ENCODE measurements around the gene CCDC88C.

The CCDC88C gene

DNA sequence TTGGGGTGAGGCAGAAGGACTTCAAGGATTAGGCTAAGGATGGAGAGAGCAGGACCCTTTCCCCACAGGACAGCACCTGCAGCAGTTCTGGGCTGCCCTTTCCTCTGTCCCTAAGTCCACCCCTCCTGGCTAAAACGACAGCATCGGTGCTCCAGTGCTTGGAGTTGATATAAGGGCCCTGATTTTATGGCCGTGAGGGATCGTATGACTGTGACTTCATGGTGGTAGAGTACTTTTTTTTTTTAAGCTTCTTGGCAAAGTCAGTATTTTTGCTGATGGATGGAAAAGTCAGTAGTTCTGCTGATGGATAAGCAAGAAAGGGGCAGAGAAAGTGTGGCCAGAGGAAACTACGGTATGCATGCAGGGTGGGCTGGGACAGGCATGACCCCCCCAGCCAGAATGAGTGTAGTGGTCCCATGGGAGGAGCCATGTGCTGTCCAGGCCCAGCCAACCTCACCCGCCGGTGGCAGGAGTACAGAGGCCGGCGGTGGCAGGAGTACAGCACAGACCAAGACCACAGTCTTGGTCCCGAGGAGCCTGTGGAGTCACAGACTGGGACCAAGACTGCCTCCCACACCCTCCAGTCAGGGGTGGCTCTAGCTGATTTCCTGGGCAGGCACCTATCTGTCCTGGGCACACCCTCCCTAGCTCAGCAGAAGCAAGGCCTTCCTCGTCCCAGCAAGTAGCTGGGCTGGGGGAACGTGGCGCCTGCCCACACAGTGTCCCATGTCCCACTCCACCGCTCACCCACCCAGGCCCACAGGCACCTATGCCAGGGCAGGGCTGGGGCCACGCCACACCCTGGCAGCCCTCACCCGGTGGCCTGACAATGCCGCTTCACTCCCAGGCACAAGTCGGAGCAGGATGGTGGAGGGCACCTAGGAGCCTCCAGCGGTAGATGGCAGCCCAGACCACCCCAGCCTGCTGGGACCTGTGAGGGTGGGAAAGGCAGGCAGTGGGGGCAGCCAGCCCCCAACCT, 46.3 kb downstream of the CCDC88C start:
- DNase-seq (ENCODE audit: low read depth) = no peak
- TF ChIP-seq, protein P1, sequence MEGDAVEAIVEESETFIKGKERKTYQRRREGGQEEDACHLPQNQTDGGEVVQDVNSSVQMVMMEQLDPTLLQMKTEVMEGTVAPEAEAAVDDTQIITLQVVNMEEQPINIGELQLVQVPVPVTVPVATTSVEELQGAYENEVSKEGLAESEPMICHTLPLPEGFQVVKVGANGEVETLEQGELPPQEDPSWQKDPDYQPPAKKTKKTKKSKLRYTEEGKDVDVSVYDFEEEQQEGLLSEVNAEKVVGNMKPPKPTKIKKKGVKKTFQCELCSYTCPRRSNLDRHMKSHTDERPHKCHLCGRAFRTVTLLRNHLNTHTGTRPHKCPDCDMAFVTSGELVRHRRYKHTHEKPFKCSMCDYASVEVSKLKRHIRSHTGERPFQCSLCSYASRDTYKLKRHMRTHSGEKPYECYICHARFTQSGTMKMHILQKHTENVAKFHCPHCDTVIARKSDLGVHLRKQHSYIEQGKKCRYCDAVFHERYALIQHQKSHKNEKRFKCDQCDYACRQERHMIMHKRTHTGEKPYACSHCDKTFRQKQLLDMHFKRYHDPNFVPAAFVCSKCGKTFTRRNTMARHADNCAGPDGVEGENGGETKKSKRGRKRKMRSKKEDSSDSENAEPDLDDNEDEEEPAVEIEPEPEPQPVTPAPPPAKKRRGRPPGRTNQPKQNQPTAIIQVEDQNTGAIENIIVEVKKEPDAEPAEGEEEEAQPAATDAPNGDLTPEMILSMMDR (conservative IDR thresholded peaks at IDR 0.05; ENCODE audit: control insufficient read depth, insufficient read depth, low read depth, low read length) = no peak
- H3K4me3 ChIP-seq (ENCODE audit: control insufficient read depth, low read depth, low read length) = no peak overlapping the region

DNA sequence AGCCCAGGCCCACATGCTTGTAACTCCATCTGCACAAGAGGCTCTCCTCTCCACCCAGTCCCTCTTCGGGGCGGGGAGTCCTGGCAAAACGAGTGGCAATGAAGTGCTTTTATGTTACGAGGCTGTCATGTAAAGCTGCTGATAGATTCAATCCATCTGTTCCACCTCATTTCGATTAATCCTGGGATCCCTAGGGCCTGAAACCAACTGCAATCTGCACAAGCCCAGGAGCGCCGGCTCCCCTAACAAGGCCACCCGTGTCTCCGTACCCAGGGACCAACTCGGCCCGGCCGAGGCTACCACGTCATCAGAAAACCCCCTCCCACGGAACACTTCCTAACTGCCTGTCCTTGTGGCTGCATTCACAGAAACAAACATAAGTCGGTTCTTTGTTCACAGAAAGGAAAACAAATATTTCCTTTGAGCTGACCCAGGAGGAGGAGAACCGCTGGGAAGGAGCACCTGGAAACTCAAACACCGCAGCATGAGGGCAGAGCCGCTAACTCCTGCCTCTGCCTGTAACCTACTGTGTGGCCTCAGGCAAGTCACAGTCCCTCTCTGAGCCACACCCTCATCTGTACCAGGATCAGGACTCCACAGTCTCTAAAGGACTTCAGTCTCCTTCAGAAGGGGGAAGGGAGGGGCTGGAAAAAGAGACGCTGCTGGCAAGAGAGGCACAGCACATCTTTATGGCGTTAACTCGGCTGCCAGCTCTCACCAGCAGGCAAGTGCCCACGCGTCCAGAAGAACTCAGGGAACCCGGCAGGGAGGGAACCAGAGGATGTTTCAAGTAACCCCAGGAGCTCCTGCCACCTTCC, 47.8 kb downstream of the CCDC88C start:
- TF ChIP-seq, protein P1 (conservative IDR thresholded peaks at IDR 0.05; ENCODE audit: control insufficient read depth, insufficient read depth, low read depth, low read length) = no peak
- no peak overlapping the region for H3K4me3 ChIP-seq (ENCODE audit: control insufficient read depth, low read depth, low read length)
- DNase-seq (ENCODE audit: low read depth) = no peak

DNA sequence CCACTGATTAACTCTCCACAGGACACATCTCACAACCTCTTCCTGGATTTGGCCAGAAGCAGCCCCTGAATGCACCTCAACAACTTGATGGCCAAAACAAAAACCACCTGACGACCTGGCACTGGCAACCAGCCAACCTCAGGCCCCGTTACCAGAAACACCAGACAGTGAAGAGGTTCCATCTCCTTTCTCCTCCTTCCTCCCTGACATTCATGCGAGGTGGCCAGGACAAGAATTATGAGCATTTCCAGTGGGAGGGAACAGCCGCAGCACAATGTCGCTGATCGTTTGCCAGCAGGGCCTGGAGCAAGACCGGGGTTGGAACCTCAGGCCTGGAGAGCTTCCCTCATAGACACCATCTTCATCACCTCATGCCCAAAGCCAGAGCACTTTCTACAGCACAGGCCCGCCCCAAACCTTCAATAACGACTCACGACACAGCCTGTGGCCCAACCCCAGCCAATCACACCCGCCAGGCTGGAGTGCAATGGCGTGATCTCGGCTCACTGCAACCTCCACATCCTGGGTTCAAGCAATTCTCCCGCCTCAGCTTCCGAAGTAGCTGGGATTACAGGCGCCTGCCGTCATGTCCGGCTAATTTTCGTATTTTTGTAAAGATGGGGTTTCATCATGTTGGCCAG, 48.7 kb downstream of the CCDC88C start:
- H3K4me3 ChIP-seq (ENCODE audit: control insufficient read depth, low read depth, low read length) = no peak overlapping the region
- TF ChIP-seq, protein P1 (conservative IDR thresholded peaks at IDR 0.05; ENCODE audit: control insufficient read depth, insufficient read depth, low read depth, low read length) = no peak
- DNase-seq (ENCODE audit: low read depth) = no peak

DNA sequence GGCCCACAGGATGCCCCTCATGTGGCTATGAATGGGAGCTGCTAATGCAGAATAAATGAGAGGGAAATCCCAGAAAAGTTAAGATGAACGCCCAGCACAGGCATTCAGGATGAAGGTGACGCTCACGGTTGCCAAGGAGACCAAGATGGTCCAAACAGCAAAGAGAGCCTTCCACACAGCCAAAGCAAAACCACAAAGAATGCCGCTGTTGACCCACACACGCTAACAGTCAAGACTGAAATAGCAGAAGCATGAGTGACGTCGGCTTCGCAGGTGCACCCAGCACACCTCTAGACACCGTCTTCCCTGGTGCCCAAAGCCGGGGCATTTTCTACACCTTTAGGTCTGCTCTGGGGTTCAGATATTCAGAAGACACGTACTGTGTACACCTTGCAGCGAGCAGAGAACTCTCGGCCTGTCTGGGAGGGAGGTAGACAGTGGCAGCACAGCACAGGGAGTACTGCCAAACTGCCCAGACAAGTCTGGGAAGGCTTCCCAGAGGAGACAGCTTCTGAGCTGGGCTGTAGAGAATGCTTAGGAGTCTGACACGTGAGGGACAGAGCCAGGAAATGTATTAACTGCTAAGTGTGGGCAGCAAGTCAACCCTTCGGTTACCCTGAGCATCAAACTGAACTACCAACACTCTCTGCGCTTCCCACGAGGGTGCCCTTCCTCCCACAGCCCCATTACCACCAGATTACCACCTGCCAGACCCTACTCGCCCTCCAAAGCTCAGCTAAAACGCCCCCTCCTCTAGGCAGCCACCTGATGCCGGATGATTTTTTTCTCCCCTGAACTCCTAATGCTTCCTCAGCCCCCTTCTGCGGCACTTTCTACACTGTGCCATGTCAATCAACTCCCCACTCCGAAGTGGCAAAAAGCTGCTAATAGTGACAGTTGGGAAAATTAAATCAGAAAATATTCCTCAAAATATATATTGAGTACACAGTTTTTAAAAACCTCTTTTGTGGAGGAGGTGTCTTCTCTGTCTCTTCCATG, 50.1 kb downstream of the CCDC88C start:
- TF ChIP-seq, protein P1 (conservative IDR thresholded peaks at IDR 0.05; ENCODE audit: control insufficient read depth, insufficient read depth, low read depth, low read length) = no peak
- H3K4me3 ChIP-seq (ENCODE audit: control insufficient read depth, low read depth, low read length) = no peak overlapping the region

DNA sequence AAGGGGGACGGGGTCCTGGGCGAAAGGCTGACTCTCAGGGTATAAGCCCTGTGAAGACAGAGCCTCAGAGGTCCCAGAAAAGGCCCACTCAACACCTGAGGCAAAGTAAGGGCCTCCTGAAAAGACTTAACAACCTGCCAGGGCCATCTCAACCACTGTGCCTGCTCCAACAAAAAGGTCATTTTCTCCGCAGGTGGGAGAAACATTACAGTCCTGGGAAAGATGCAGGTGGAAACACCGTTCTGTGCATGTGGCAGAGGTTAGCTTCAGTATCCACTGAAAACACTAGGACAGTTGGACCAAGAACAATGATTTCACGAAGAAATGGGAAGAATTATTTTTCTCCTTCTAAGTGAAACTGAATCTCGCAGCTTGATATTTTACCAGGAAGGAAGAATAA, 50.9 kb downstream of the CCDC88C start:
- TF ChIP-seq, protein P1 (conservative IDR thresholded peaks at IDR 0.05; ENCODE audit: control insufficient read depth, insufficient read depth, low read depth, low read length) = no peak
- no peak overlapping the region for H3K4me3 ChIP-seq (ENCODE audit: control insufficient read depth, low read depth, low read length)
- DNase-seq (ENCODE audit: low read depth) = no peak

More for the DNA sequence above, 50.1 kb downstream of the CCDC88C start:
- DNase-seq (ENCODE audit: low read depth) = no peak
